ENCODE data around the gene TMEM109.

The TMEM109 gene

DNA sequence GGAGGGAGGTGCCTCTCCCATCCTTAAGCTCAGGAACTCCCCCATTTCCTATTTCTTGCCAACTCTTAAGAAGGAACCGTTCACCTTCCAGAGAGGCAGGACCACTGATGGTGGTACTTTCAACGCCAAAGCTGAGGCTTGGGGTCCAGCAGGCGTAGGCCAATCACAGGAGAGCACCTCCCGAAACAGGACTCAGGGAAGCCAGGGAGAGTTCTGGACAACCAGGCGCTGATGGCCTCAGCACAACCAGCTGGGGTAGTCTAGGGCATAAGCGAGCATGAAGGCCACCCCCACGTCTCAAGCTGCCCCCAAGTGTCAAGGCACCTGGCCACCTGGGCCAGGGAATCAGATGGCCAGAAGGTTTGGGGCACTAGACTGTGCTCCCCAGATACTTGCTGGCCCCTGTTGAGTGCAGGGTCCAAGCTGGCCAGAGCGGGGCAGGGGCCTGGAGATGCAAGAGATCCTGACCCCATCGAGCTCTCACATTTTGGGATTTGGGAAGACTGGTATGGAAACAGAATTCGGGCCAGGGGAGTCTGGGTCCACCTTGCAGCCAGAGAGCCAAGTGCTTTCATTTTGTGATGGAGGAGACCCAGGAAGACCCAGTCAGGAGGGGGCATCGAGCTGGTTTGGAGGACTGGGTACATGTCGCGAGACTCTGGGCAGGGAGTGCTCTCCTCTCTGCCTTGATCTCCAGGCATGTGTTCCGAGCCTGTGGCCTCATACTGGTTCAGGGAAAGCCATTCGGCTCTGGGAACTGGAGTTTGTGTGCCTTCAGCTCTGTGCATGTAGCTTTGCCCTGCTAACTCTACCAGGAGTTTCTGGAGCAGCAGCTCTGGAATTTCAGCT, 58.4 kb downstream of the TMEM109 start:
- no peak overlapping the region for H3K4me3 ChIP-seq (replicated peaks; ENCODE audit: low read depth, low read length)
- no peak for DNase-seq (ENCODE audit: low read depth)
- TF ChIP-seq, protein P1, sequence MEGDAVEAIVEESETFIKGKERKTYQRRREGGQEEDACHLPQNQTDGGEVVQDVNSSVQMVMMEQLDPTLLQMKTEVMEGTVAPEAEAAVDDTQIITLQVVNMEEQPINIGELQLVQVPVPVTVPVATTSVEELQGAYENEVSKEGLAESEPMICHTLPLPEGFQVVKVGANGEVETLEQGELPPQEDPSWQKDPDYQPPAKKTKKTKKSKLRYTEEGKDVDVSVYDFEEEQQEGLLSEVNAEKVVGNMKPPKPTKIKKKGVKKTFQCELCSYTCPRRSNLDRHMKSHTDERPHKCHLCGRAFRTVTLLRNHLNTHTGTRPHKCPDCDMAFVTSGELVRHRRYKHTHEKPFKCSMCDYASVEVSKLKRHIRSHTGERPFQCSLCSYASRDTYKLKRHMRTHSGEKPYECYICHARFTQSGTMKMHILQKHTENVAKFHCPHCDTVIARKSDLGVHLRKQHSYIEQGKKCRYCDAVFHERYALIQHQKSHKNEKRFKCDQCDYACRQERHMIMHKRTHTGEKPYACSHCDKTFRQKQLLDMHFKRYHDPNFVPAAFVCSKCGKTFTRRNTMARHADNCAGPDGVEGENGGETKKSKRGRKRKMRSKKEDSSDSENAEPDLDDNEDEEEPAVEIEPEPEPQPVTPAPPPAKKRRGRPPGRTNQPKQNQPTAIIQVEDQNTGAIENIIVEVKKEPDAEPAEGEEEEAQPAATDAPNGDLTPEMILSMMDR (IDR thresholded peaks at IDR 0.05; ENCODE audit: low read length, missing control alignments) = no peak

Data from fibroblast of pulmonary artery (primary cell).